Uterus (tissue), 4 donors: ENCODE data around the gene CBLC. TPM values are rescaled to one million over a fixed set of nuclear protein-coding genes. Genes with fewer than 3 reads are reported as not detected.

Experiments
- DNase-seq, 2 donors: peaks; one replicate each; pipeline ENCODE4 v3.0.0-alpha.2; 2019 to 2020
- H3K27ac ChIP-seq, 2 donors: fragments of 200-600 bp; sonication (generic); 1 replicate in 1 of 2; 2 replicates in 1 of 2; pipeline ENCODE4 v1.5.1; 2016 to 2018
- H3K27me3 ChIP-seq, 2 donors: fragments of 200-600 bp; sonication (generic); one replicate each; pipeline ENCODE4 v1.5.1; 2018 to 2019; ENCODE audit warnings: control low read depth in 1 of 2
- H3K36me3 ChIP-seq, 2 donors: fragments of 200-600 bp; sonication (generic); one replicate each; pipeline ENCODE4 v1.5.1; 2019; ENCODE audit warnings: control low read depth in 1 of 2
- H3K4me1 ChIP-seq, 2 donors: fragments of 200-600 bp; sonication (generic); one replicate each; pipeline ENCODE4 v1.5.1; 2018 to 2019; ENCODE audit warnings: control low read depth in 1 of 2
- H3K4me3 ChIP-seq, 2 donors: fragments of 200-600 bp; sonication (generic); 1 replicate in 1 of 2; 2 replicates in 1 of 2; pipeline ENCODE4 v1.5.1; 2018 to 2019; ENCODE audit warnings: mild to moderate bottlenecking in 1 of 2
- H3K9me3 ChIP-seq, 2 donors: fragments of 200-600 bp; sonication (generic); one replicate each; pipeline ENCODE4 v1.5.1; 2019; ENCODE audit warnings: control low read depth in 1 of 2
- CTCF ChIP-seq, 4 experiments: fragments of 200-600 bp in 2 of 4; fragments of 450-650 bp in 2 of 4; sonication (generic) in 2 of 4; IDR thresholded peaks; one replicate each; pipeline ENCODE4 v1.5.1; 2016 to 2019; ENCODE audit warnings: antibody characterized with exemption in 4 of 4, mild to moderate bottlenecking in 2 of 4, moderate library complexity in 1 of 4
- POLR2A ChIP-seq, 2 donors: fragments of 450-650 bp; IDR thresholded peaks; one replicate each; pipeline ENCODE4 v1.6.1; 2016; ENCODE audit warnings: antibody characterized with exemption in 2 of 2, mild to moderate bottlenecking in 1 of 2, moderate library complexity in 1 of 2
- intact Hi-C: fragments of 100-400 bp; cut with DNase I; formaldehyde crosslinking; loops from one replicate; pipeline ENCODE4 v1.15.1; 2023; ENCODE audit warnings: low total_unique reads
- total RNA-seq, 4 donors: library from RNA; depleted of rRNA in 3 of 4; stranded (reverse); fragments of >200 nt in 3 of 4; gene quantifications; one replicate each; pipeline versions ENCODE4 v1.1.0 to v1.2.4, GENCODE V29; 2014 to 2023
- donor health status: DM: yes; HTN: yes; CAD: no.

Gene CBLC
- total RNA-seq, 4 donors from 2014 or later = 0.29 to 5.8 TPM; not detected in 2

DNA sequence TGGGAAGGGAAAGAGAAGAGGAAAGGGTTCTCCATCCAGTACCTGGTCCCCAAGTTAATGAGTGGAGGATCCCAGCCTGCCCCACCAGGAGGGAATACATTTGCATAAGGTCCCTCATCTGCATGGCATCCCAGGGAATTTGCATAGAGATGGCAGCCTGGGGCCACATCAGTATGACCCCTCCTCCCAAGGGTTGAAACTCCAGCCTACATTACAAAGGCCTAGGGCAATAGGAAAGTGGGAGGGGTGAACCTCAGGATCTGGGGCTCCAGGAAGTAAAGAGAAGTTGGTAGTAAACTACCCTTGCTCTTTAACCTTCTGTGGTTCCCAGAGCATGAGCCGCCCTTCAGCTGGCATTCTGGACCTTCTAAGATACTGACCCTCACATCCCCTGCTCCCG, 61.6 kb downstream of the CBLC start:
- Histone ChIP-seq H3K36me3 (no peaks in the 10 kb centered on the region), H3K27ac (no peak overlapping the region), H3K9me3 (no peaks in the 10 kb centered on the region), H3K4me3 (no peak overlapping the region), H3K27me3 (no peaks in the 10 kb centered on the region), H3K4me1 (no peaks in the 10 kb centered on the region)
- intact Hi-C loops = no loop called here
- no peak for DNase-seq
- no peak for TF ChIP-seq CTCF (IDR thresholded peaks at IDR 0.05)
- no peak for TF ChIP-seq POLR2A (IDR thresholded peaks at IDR 0.05)

DNA sequence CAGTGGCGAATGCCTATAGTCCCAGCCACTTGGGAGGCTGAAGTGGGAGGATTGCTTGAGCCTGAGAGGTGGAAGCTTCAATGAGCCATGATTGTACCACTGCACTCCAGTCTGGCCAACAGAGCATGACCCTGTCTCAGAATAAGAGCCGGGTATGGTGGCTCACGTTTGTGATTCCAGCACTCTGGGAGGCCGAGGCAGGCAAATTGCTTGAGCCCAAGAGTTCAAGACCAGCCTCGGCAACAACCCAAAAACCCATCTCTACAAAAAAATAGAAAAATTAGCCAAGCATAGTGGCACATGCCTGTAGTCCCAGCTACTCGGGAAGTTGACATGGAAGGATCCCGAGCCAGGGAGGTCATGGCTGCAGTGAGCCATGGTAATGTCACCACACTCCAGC, 63.1 kb downstream of the CBLC start:
- Histone ChIP-seq H3K36me3 (no peaks in the 10 kb centered on the region), H3K27me3 (no peaks in the 10 kb centered on the region), H3K4me1 (no peaks in the 10 kb centered on the region), H3K27ac (no peak overlapping the region), H3K4me3 (no peak overlapping the region), H3K9me3 (no peaks in the 10 kb centered on the region)
- DNase-seq = no peak
- TF ChIP-seq POLR2A (IDR thresholded peaks at IDR 0.05) (no peak), CTCF (IDR thresholded peaks at IDR 0.05) (no peak)
- intact Hi-C loops = loop anchor here (5.0 to 10.0 kb wide), 2 partner anchors 39 to 116 kb away; no protein-coding TSS in a partner anchor

GRCh38 chr19:44841231-44841630, 63.5 kb downstream of the CBLC start:
- no peaks in the 10 kb centered on the region for H3K27me3 ChIP-seq
- H3K4me3 ChIP-seq = no peak overlapping the region
- H3K4me1 ChIP-seq = no peaks in the 10 kb centered on the region
- intact Hi-C loops = loop anchor here (5.0 to 10.0 kb wide), 2 partner anchors 39 to 116 kb away; no protein-coding TSS in a partner anchor
- H3K27ac ChIP-seq = no peak overlapping the region
- TF ChIP-seq CTCF (IDR thresholded peaks at IDR 0.05) = no peak
- TF ChIP-seq POLR2A (IDR thresholded peaks at IDR 0.05) = no peak
- no peaks in the 10 kb centered on the region for H3K9me3 ChIP-seq
- no peaks in the 10 kb centered on the region for H3K36me3 ChIP-seq
- no peak for DNase-seq

DNA sequence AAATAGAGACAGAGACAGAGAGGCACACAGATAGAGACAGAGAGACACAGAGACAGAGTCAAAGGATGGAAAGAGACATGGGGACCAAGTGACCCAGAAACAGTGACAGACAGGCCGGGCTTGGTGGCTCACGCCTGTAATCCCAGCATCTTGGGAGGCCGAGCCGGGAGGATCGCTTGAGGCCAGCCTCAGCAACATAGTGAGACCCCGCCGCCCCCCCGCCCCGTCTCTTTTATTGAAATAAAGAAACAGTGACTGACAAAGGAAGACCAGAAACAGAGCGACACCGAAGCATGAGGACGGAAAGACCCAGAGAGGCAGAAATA, 67.6 kb downstream of the CBLC start:
- H3K4me3 ChIP-seq = peak overlapping the region; percentile 69 to 100
- DNase-seq = peak in 1 of 2 donors; percentile 64

More for the DNA sequence above, 67.6 kb downstream of the CBLC start:
- H3K4me1 ChIP-seq = peaks cover under 1 to 8% of the 10 kb centered on the region in 2 donors
- no peaks in the 10 kb centered on the region for H3K27me3 ChIP-seq
- H3K36me3 ChIP-seq = no peaks in the 10 kb centered on the region
- no peak for TF ChIP-seq POLR2A (IDR thresholded peaks at IDR 0.05)
- TF ChIP-seq CTCF (IDR thresholded peaks at IDR 0.05) = no peak
- H3K27ac ChIP-seq = peak overlapping the region; percentile 74 to 96
- no peaks in the 10 kb centered on the region for H3K9me3 ChIP-seq
- intact Hi-C loops = loop anchor here (10.0 kb wide), 1 partner anchor 120 kb away; no protein-coding TSS in a partner anchor
